ENCODE data around the gene BICC1.

DNA sequence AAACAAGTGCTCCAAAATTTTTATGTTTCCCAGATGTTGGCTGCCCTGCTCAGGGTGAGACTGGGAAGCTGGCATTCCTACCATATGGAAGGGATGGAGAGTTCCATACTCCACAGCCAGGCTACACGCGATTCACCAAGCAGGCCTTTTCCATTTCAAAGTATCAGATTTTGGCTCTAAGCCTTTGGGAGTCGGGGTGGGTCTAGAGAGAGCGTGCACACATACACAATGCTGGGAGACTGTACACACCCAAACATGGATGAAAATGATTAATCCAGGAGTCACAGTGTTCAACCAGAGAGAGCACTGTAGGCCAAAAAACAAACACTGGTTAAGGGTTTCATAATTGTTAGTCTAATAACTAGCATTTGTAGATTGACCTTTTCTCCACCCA lies 295.0 kb downstream of the BICC1 start:
- TF ChIP-seq EZH2 (IDR thresholded peaks at IDR 0.05) (no peak), EZH2phosphoT487 (IDR thresholded peaks at IDR 0.05) (no peak)
- TF ChIP-seq, protein P1, sequence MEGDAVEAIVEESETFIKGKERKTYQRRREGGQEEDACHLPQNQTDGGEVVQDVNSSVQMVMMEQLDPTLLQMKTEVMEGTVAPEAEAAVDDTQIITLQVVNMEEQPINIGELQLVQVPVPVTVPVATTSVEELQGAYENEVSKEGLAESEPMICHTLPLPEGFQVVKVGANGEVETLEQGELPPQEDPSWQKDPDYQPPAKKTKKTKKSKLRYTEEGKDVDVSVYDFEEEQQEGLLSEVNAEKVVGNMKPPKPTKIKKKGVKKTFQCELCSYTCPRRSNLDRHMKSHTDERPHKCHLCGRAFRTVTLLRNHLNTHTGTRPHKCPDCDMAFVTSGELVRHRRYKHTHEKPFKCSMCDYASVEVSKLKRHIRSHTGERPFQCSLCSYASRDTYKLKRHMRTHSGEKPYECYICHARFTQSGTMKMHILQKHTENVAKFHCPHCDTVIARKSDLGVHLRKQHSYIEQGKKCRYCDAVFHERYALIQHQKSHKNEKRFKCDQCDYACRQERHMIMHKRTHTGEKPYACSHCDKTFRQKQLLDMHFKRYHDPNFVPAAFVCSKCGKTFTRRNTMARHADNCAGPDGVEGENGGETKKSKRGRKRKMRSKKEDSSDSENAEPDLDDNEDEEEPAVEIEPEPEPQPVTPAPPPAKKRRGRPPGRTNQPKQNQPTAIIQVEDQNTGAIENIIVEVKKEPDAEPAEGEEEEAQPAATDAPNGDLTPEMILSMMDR (IDR thresholded peaks at IDR 0.05) = no peak
